WERI-Rb-1 (cell line): ENCODE measurements around the gene NDUFAF2.
"Not testable (repeated sequence)": the region's sequence is repeated elsewhere in the genome, so short reads cannot be mapped to it uniquely, and the experiment has no call there.

Experiments used
- DNase-seq: peaks from one replicate; pipeline ENCODE4 v3.0.0-alpha.2; 2020
- H3K27ac ChIP-seq: fragments of 250-450 bp; sonication (Bioruptor Pico); 2 replicates; pipeline ENCODE4 v1.5.1; 2020; ENCODE audit warnings: mild to moderate bottlenecking, moderate library complexity
- H3K27me3 ChIP-seq: fragments of 250-450 bp; sonication (Bioruptor Pico); 2 replicates; pipeline ENCODE4 v1.5.1; 2021; ENCODE audit warnings: mild to moderate bottlenecking, low read depth, moderate library complexity; ENCODE audit not compliant: insufficient read depth, severe bottlenecking
- H3K36me3 ChIP-seq: fragments of 250-450 bp; sonication (Bioruptor Pico); 2 replicates; pipeline ENCODE4 v1.5.1; 2020; ENCODE audit warnings: mild to moderate bottlenecking, moderate library complexity
- H3K4me3 ChIP-seq: 2 replicates; pipeline ENCODE4 v1.5.1; 2011; ENCODE audit warnings: low read depth, mild to moderate bottlenecking, control low read depth, low read length
- H3K9me3 ChIP-seq: fragments of 250-450 bp; sonication (Bioruptor Pico); 2 replicates; pipeline ENCODE4 v1.5.1; 2021; ENCODE audit warnings: mild to moderate bottlenecking, moderate library complexity; ENCODE audit not compliant: severe bottlenecking
- TF ChIP-seq, protein P1 (sequence below): IDR thresholded peaks from 2 replicates; pipeline ENCODE4 v1.5.1; 2011; ENCODE audit warnings: low read depth, mild to moderate bottlenecking, control low read depth, inconsistent platforms, low read length

NDUFAF2 gene

DNA sequence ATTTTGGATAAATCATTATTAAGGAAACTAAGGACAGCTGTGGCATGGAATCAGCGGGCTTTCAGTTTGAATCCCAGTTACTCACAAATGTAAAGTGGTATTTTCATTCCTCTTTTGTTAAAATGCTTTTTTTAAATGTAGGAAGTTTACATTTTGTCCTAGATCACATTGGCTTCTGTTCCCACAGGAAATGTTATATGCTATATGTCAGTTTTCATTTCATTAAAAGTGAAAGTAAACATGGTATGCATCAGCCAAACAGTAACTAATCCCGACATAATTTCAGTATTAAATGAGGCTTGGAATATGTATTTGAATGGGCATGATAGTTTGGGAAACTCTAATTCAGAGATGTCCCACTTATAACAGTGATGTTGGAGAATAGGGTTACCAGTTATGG lies 235.9 kb downstream of the NDUFAF2 start:
- DNase-seq, result no peak
- Histone ChIP-seq H3K36me3 (no peaks in the 10 kb centered on the region), H3K27ac (no peak overlapping the region), H3K9me3 (no peaks in the 10 kb centered on the region), H3K27me3 (no peaks in the 10 kb centered on the region), H3K4me3 (no peak overlapping the region)
- TF ChIP-seq, protein P1, sequence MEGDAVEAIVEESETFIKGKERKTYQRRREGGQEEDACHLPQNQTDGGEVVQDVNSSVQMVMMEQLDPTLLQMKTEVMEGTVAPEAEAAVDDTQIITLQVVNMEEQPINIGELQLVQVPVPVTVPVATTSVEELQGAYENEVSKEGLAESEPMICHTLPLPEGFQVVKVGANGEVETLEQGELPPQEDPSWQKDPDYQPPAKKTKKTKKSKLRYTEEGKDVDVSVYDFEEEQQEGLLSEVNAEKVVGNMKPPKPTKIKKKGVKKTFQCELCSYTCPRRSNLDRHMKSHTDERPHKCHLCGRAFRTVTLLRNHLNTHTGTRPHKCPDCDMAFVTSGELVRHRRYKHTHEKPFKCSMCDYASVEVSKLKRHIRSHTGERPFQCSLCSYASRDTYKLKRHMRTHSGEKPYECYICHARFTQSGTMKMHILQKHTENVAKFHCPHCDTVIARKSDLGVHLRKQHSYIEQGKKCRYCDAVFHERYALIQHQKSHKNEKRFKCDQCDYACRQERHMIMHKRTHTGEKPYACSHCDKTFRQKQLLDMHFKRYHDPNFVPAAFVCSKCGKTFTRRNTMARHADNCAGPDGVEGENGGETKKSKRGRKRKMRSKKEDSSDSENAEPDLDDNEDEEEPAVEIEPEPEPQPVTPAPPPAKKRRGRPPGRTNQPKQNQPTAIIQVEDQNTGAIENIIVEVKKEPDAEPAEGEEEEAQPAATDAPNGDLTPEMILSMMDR, result no peak

DNA sequence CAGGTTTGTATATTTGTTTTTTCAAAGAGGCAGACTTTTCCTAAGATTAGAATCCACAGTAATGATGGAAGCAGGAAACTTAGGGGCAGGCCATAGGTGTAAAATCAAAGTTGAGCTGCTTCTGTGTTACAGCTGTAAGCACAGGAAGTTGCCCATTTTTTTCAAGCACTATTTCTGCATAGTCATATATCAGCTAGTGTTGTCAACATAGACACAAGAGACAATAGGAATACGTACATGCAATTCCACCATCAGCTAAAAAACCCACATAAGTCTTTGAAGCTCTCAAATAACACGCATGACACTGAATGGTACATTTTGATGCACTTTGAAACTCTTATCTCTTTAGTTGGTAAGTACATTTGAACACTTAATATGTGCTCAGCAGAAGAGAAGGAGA lies 237.4 kb downstream of the NDUFAF2 start:
- no peak overlapping the region for H3K4me3 ChIP-seq
- TF ChIP-seq, protein P1, result no peak
- no peak overlapping the region for H3K27ac ChIP-seq
- no peaks in the 10 kb centered on the region for H3K9me3 ChIP-seq
- H3K27me3 ChIP-seq, result no peaks in the 10 kb centered on the region
- DNase-seq, result no peak
- no peaks in the 10 kb centered on the region for H3K36me3 ChIP-seq

DNA sequence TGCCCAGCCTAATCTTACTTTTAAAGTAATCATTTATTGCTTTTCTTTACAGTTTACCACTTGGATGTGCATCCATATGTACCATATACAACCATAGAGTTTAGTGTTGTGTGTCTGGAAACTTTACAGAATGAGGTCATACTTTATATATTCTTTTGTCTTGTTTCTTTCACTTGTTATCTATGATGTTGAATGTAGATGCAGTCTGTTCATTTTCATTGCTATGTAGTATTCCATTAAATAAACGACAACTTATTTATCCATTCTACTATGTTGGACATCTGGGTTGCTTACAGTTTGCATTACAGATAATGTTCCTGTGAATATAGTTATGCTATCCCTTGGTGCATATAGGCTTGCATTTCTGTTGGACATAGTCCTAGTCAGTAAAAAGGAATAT lies 238.5 kb downstream of the NDUFAF2 start:
- TF ChIP-seq, protein P1, result no peak
- Histone ChIP-seq H3K27ac (no peak overlapping the region), H3K4me3 (no peak overlapping the region)

DNA sequence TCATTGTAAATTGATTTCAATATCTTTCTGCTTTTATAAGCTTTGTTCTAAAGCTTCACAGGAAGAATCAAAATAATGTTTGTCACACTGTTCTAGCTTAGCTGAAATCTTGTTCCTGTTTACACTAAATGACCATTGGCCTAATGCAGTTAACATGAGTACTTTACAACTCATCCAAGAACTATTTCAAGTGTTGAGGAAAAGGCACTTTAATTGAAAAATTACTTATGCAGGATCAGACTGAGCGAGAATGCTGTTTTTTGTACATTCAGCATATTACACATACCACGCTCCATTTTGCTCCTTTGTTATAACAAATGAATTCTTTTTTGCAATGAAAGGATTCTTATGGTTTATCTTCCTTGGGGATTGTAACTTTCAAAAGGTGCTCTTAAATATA lies 239.7 kb downstream of the NDUFAF2 start:
- H3K27me3 ChIP-seq, result no peaks in the 10 kb centered on the region
- no peaks in the 10 kb centered on the region for H3K36me3 ChIP-seq
- DNase-seq, result no peak
- H3K27ac ChIP-seq, result no peak overlapping the region
- H3K9me3 ChIP-seq, result no peaks in the 10 kb centered on the region
- H3K4me3 ChIP-seq, result no peak overlapping the region
- TF ChIP-seq, protein P1, result no peak

More for the DNA sequence above, 238.5 kb downstream of the NDUFAF2 start:
- no peak for DNase-seq
- Histone ChIP-seq H3K36me3 (no peaks in the 10 kb centered on the region), H3K27me3 (no peaks in the 10 kb centered on the region), H3K9me3 (no peaks in the 10 kb centered on the region)

DNA sequence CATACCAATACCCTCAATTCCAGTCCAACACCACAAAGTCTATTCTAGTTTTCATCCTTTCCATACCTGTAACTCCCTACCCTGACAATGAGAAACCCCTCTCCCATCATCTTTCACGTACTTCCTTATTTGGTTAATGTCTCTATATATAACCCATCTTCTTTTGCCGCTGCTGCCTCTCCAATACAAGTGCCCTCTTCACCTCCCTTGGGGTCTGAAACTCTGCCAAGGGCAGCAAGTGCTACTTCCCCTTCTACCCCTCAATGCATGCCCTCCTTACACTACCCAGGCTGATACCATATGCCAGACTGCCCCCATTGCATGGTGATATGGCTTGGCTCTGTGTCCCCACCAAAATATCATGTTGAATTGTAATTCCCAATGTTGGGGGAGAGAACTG lies 241.6 kb downstream of the NDUFAF2 start:
- H3K27me3 ChIP-seq, result peaks cover under 1% of the 10 kb centered on the region
- H3K4me3 ChIP-seq, result no peak overlapping the region
- H3K9me3 ChIP-seq, result no peaks in the 10 kb centered on the region
- no peak overlapping the region for H3K27ac ChIP-seq
- H3K36me3 ChIP-seq, result no peaks in the 10 kb centered on the region
- TF ChIP-seq, protein P1, result no peak
- DNase-seq, result no peak

DNA sequence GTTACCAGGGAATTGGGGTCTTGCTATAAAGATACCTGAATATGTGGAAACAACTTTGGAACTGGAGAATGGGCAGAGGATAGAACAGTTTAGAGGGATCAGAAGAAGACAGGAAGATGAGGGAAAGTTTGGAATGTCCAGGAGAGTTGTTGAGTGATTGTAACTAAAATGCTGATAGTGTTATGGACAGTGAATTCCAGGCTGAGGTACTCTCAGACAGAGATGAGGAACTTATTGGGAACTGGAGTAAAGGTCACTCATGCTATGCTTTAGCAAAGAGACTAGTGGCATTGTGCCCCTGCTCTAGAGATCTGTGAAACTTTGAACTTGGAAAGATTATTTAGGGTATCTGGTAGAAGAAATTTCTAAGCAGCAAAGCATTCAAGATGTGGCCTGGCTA lies 242.3 kb downstream of the NDUFAF2 start:
- not testable (repeated sequence) for H3K27ac ChIP-seq, H3K27me3 ChIP-seq

DNA sequence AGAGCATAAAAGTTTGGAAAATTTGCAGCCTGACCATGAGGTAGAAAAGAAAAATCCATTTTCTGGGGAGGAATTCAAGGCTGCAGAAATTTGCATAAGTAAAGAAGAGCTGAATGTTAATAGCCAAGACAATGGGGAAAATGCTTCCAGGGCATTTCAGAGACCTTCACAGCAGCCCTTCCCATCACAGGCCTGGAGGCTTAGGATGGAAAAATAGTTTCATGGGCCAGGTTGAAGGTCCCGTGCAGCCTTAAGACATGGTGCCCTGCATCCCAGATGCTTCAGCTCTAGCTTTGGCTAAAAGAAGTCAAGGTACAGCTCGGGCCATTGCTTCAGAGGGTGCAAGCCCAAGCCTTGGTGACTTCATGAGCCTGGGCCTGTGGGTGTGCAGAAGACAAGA lies 242.8 kb downstream of the NDUFAF2 start:
- H3K36me3 ChIP-seq, H3K27ac ChIP-seq, H3K27me3 ChIP-seq, H3K9me3 ChIP-seq, H3K4me3 ChIP-seq, DNase-seq: not testable (repeated sequence)

More for the DNA sequence above, 242.3 kb downstream of the NDUFAF2 start:
- not testable (repeated sequence) for H3K9me3 ChIP-seq, H3K36me3 ChIP-seq, H3K4me3 ChIP-seq, DNase-seq
